ENCODE measurements around the gene HMGN4. TPM values are rescaled to one million over a fixed set of nuclear protein-coding genes. Genes with fewer than 3 reads are reported as not detected.

The HMGN4 gene
- total RNA-seq, 1 experiment from 2014 or later = 73.8 TPM

DNA sequence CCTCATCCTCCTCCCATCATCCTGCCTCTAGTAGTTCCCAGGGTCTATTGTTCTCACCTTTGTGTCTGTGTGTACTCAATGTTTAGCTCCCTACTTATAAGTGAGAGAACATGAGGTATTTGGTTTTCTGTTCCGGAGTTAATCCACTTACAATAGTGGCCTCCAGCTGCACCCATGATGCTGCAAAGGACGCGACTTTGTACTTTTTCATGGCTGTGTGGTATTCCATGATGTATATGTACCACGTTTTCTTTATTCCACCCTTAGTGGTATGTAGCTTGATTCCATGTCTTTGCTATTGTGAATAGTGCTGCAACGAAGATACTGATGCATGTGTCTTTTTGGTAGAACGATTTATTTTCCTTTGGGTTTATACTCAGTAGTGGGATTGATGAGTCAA is 40.1 kb downstream of the HMGN4 start:
- Histone ChIP-seq H3K79me2 (ENCODE audit: insufficient read depth, low read length) (no peaks in the 10 kb centered on the region), H3K27me3 (ENCODE audit: insufficient read depth, low read length) (no peaks in the 10 kb centered on the region), H3K9me2 (ENCODE audit: insufficient read depth) (no peaks in the 10 kb centered on the region), H3K9me3 (ENCODE audit: control insufficient read depth in 1 of 2, insufficient read depth in 1 of 2, low read depth in 1 of 2, low read length in 2 of 2) (no peaks in the 10 kb centered on the region), H2AFZ (ENCODE audit: low read depth, low read length, poor library complexity, severe bottlenecking) (no peak overlapping the region), H3K36me3 (ENCODE audit: control insufficient read depth in 1 of 2, insufficient read depth in 2 of 2, low read length in 2 of 2) (no peaks in the 10 kb centered on the region), H3K4me2 (ENCODE audit: low read length) (no peak overlapping the region), H3K4me1 (ENCODE audit: control insufficient read depth in 1 of 2, insufficient read depth in 2 of 2, low read length in 2 of 2) (peaks cover 3 to 29% of the 10 kb centered on the region in 2 experiments; a peak in 3 of 4 replicates), H3K27ac (ENCODE audit: low read depth, low read length) (no peak overlapping the region), H4K20me1 (ENCODE audit: insufficient read depth) (no peaks in the 10 kb centered on the region), H3K9ac (ENCODE audit: low read length) (no peak overlapping the region), H3K4me3 (replicated peaks in 1 of 2; ENCODE audit: low read depth in 1 of 2, low read length in 2 of 2) (no peak overlapping the region)
- ATAC-seq = no peak
- TF ChIP-seq ZFX (IDR thresholded peaks at IDR 0.05) (no peak), TCF7L2 (IDR thresholded peaks at IDR 0.05; ENCODE audit: borderline replicate concordance, extremely low read depth, insufficient read depth, insufficient read length) (no peak), SP1 (IDR thresholded peaks at IDR 0.05; ENCODE audit: low read depth) (no peak), RAD21 (IDR thresholded peaks at IDR 0.05; ENCODE audit: low read depth) (no peak), EZH2 (IDR thresholded peaks at IDR 0.05) (no peak), ZNF274 (IDR thresholded peaks at IDR 0.05; ENCODE audit: low read depth, low read length) (no peak), EZH2phosphoT487 (IDR thresholded peaks at IDR 0.05; ENCODE audit: borderline replicate concordance) (no peak), EGR1 (IDR thresholded peaks at IDR 0.05; ENCODE audit: low read depth) (no peak)
- TF ChIP-seq, protein P1, sequence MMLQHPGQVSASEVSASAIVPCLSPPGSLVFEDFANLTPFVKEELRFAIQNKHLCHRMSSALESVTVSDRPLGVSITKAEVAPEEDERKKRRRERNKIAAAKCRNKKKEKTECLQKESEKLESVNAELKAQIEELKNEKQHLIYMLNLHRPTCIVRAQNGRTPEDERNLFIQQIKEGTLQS (IDR thresholded peaks at IDR 0.05) = no peak
- intact Hi-C loops (cut with micrococcal nuclease) = loop anchor here (10.0 kb wide), 2 partner anchors 513 to 657 kb away; no protein-coding TSS in a partner anchor
- DNase-seq (ENCODE audit: low read depth, low spot score) = no peak
- ChIA-PET RAD21 (ENCODE audit: low non-redundant PET in 1 of 2, low total read pairs in 2 of 2, uncharacterized antibody in 2 of 2, unreplicated experiment in 2 of 2) (no interaction called here), POLR2A (no interaction called here), CTCF (interaction anchor here (4.1 kb wide), 1 partner anchor 16 kb away, joined by 45 read pairs; no protein-coding TSS in a partner anchor)
- BruUV-seq (replicated peaks) = no TSS peak

DNA sequence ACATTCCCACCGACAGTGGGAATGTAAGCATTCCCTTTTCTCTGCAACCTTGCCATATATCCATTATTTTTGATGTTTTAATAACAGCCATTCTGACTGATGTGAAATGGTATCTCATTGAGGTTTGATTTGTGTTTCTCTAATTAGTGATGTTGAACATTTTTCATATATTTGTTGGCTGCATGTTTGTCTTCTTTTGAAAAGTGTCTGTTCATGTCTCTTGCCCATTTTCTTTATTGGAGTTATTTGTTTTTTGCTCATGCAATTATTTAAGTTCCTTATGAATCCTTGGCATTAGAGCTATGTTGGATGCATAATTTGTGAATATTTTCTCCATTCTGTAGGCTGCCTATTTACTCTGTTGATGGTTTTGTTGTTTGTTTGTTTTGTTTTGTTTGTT is 40.6 kb downstream of the HMGN4 start:
- ChIA-PET CTCF (interaction anchor here (4.1 kb wide), 1 partner anchor 16 kb away, joined by 45 read pairs; no protein-coding TSS in a partner anchor), POLR2A (no interaction called here), RAD21 (ENCODE audit: low non-redundant PET in 1 of 2, low total read pairs in 2 of 2, uncharacterized antibody in 2 of 2, unreplicated experiment in 2 of 2) (no interaction called here)
- H3K27ac ChIP-seq (ENCODE audit: low read depth, low read length) = no peak overlapping the region
- BruUV-seq (replicated peaks) = no TSS peak
- H3K9ac ChIP-seq (ENCODE audit: low read length) = no peak overlapping the region
- H3K4me1 ChIP-seq (ENCODE audit: control insufficient read depth in 1 of 2, insufficient read depth in 2 of 2, low read length in 2 of 2) = peaks cover 3 to 25% of the 10 kb centered on the region in 2 experiments; a peak in 3 of 4 replicates
- no peak overlapping the region for H3K4me2 ChIP-seq (ENCODE audit: low read length)
- no peaks in the 10 kb centered on the region for H3K9me3 ChIP-seq (ENCODE audit: control insufficient read depth in 1 of 2, insufficient read depth in 1 of 2, low read depth in 1 of 2, low read length in 2 of 2)
- no peak for TF ChIP-seq RAD21 (IDR thresholded peaks at IDR 0.05; ENCODE audit: low read depth)
- no peak for TF ChIP-seq EZH2phosphoT487 (IDR thresholded peaks at IDR 0.05; ENCODE audit: borderline replicate concordance)
- TF ChIP-seq CEBPB (IDR thresholded peaks at IDR 0.05; ENCODE audit: low read depth) = no peak
- no peak for TF ChIP-seq SRF (IDR thresholded peaks at IDR 0.05; ENCODE audit: low read depth)
- TF ChIP-seq, protein P2, sequence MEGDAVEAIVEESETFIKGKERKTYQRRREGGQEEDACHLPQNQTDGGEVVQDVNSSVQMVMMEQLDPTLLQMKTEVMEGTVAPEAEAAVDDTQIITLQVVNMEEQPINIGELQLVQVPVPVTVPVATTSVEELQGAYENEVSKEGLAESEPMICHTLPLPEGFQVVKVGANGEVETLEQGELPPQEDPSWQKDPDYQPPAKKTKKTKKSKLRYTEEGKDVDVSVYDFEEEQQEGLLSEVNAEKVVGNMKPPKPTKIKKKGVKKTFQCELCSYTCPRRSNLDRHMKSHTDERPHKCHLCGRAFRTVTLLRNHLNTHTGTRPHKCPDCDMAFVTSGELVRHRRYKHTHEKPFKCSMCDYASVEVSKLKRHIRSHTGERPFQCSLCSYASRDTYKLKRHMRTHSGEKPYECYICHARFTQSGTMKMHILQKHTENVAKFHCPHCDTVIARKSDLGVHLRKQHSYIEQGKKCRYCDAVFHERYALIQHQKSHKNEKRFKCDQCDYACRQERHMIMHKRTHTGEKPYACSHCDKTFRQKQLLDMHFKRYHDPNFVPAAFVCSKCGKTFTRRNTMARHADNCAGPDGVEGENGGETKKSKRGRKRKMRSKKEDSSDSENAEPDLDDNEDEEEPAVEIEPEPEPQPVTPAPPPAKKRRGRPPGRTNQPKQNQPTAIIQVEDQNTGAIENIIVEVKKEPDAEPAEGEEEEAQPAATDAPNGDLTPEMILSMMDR (IDR thresholded peaks at IDR 0.05 in 2 of 3, conservative IDR thresholded peaks at IDR 0.05 in 1 of 3; ENCODE audit: borderline replicate concordance in 1 of 3, insufficient read depth in 1 of 3, low read depth in 2 of 3, low read length in 2 of 3) = no peak
- TF ChIP-seq, protein P3, sequence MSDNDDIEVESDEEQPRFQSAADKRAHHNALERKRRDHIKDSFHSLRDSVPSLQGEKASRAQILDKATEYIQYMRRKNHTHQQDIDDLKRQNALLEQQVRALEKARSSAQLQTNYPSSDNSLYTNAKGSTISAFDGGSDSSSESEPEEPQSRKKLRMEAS (IDR thresholded peaks at IDR 0.05) = no peak
- TF ChIP-seq EZH2 (IDR thresholded peaks at IDR 0.05) = no peak
- no peaks in the 10 kb centered on the region for H3K79me2 ChIP-seq (ENCODE audit: insufficient read depth, low read length)
- no peaks in the 10 kb centered on the region for H3K27me3 ChIP-seq (ENCODE audit: insufficient read depth, low read length)
- H3K4me3 ChIP-seq (replicated peaks in 1 of 2; ENCODE audit: low read depth in 1 of 2, low read length in 2 of 2) = no peak overlapping the region
- no peak for ATAC-seq
- no peaks in the 10 kb centered on the region for H3K36me3 ChIP-seq (ENCODE audit: control insufficient read depth in 1 of 2, insufficient read depth in 2 of 2, low read length in 2 of 2)
- H2AFZ ChIP-seq (ENCODE audit: low read depth, low read length, poor library complexity, severe bottlenecking) = no peak overlapping the region
- H3K9me2 ChIP-seq (ENCODE audit: insufficient read depth) = no peaks in the 10 kb centered on the region
- no peak for DNase-seq (ENCODE audit: low read depth, low spot score)
- H4K20me1 ChIP-seq (ENCODE audit: insufficient read depth) = no peaks in the 10 kb centered on the region
- intact Hi-C loops (cut with micrococcal nuclease) = loop anchor here (10.0 kb wide), 2 partner anchors 514 to 656 kb away; no protein-coding TSS in a partner anchor

All from HCT116 (cell line).